Vagina (tissue), 2 donors: ENCODE results near the gene FGGY.

ENCODE experiments used
- CTCF ChIP-seq, 3 experiments: fragments of 450-650 bp in 2 of 3; fragments of 200-600 bp in 1 of 3; sonication (generic) in 1 of 3; IDR thresholded peaks; one replicate each; pipeline ENCODE4 v1.5.1; 2017 to 2019; ENCODE audit warnings: antibody characterized with exemption in 3 of 3, mild to moderate bottlenecking in 2 of 3, moderate library complexity in 2 of 3
- POLR2A ChIP-seq, 2 donors: fragments of 450-650 bp; IDR thresholded peaks; one replicate each; pipeline ENCODE4 v1.6.1; 2017; ENCODE audit warnings: antibody characterized with exemption in 2 of 2, mild to moderate bottlenecking in 2 of 2, moderate library complexity in 2 of 2
- POLR2AphosphoS5 ChIP-seq, 2 donors: sonication (generic); formaldehyde crosslinking; IDR thresholded peaks; one replicate each; pipeline ENCODE4 v1.9.0; 2017; ENCODE audit warnings: antibody characterized with exemption in 2 of 2, mild to moderate bottlenecking in 2 of 2, low read depth in 1 of 2; ENCODE audit not compliant: insufficient read depth in 1 of 2

GRCh38 chr1:59605761-59606160 is 308.9 kb downstream of the FGGY start:
- no peak for TF ChIP-seq POLR2AphosphoS5 (IDR thresholded peaks at IDR 0.05; ENCODE audit: insufficient read depth in 1 of 2, low read depth in 1 of 2)
- TF ChIP-seq CTCF (IDR thresholded peaks at IDR 0.05), result no peak
- no peak for TF ChIP-seq POLR2A (IDR thresholded peaks at IDR 0.05)
